ENCODE measurements around the gene FAM89B.

The FAM89B gene

GRCh38 chr11:65549096-65549495 lies 23.2 kb upstream of the FAM89B start:
- H4K5ac ChIP-seq (ENCODE audit: low read length), result no peak overlapping the region
- H3K23ac ChIP-seq (ENCODE audit: low read length), result no peak overlapping the region
- H3K9ac ChIP-seq (ENCODE audit: low read length), result no peak overlapping the region
- H3K4me3 ChIP-seq (ENCODE audit: low read length), result no peak overlapping the region
- no peaks in the 10 kb centered on the region for H3K79me2 ChIP-seq (ENCODE audit: control insufficient read depth, insufficient read depth, low read length)
- no peak overlapping the region for H3K27ac ChIP-seq (ENCODE audit: low read depth, low read length)
- peaks cover 3% of the 10 kb centered on the region for H3K27me3 ChIP-seq (ENCODE audit: insufficient read depth, low read length, poor library complexity)
- no peak overlapping the region for H4K8ac ChIP-seq (ENCODE audit: low read depth, low read length)
- H3K4me2 ChIP-seq (ENCODE audit: low read length), result no peak overlapping the region
- no peak overlapping the region for H3K4ac ChIP-seq (ENCODE audit: low read depth, low read length)
- H3K56ac ChIP-seq (ENCODE audit: low read length), result no peak overlapping the region
- no peaks in the 10 kb centered on the region for H3K4me1 ChIP-seq (ENCODE audit: control insufficient read depth, low read depth, low read length)
- no peak overlapping the region for H2BK120ac ChIP-seq (ENCODE audit: low read depth, low read length)
- no peaks in the 10 kb centered on the region for H3K79me1 ChIP-seq (ENCODE audit: low read length)
- no CpG with 5 or more reads among the region's 3 CpGs for WGBS (ENCODE audit: extremely low coverage, insufficient coverage, low lambda C conversion rate)
- H2BK15ac ChIP-seq (replicated peaks; ENCODE audit: low read depth), result no peak overlapping the region
- H2BK5ac ChIP-seq (ENCODE audit: low read length), result no peak overlapping the region
- H3K36me3 ChIP-seq (ENCODE audit: control insufficient read depth, insufficient read depth, low read length), result no peaks in the 10 kb centered on the region
- no peak overlapping the region for H3K18ac ChIP-seq (ENCODE audit: low read length)
- DNase-seq, result no peak
- H2AK5ac ChIP-seq (ENCODE audit: low read length), result no peak overlapping the region

- DNase-seq, result peak; percentile 49
- no peaks in the 10 kb centered on the region for H3K4me1 ChIP-seq (ENCODE audit: control insufficient read depth, low read depth, low read length)
- no peak overlapping the region for H3K23ac ChIP-seq (ENCODE audit: low read length)
- no peaks in the 10 kb centered on the region for H3K36me3 ChIP-seq (ENCODE audit: control insufficient read depth, insufficient read depth, low read length)
- H3K79me1 ChIP-seq (ENCODE audit: low read length), result no peaks in the 10 kb centered on the region
- no peak overlapping the region for H2BK5ac ChIP-seq (ENCODE audit: low read length)
- peaks cover 3% of the 10 kb centered on the region for H3K27me3 ChIP-seq (ENCODE audit: insufficient read depth, low read length, poor library complexity)
- no peak overlapping the region for H3K4me2 ChIP-seq (ENCODE audit: low read length)
- no peak overlapping the region for H3K9ac ChIP-seq (ENCODE audit: low read length)
- no peak overlapping the region for H4K5ac ChIP-seq (ENCODE audit: low read length)
- no peak overlapping the region for H3K4ac ChIP-seq (ENCODE audit: low read depth, low read length)
- H3K27ac ChIP-seq (ENCODE audit: low read depth, low read length), result no peak overlapping the region
- no peak overlapping the region for H3K4me3 ChIP-seq (ENCODE audit: low read length)
- H2BK120ac ChIP-seq (ENCODE audit: low read depth, low read length), result no peak overlapping the region
- no peak overlapping the region for H4K8ac ChIP-seq (ENCODE audit: low read depth, low read length)
- no peak overlapping the region for H2AK5ac ChIP-seq (ENCODE audit: low read length)
- H3K56ac ChIP-seq (ENCODE audit: low read length), result no peak overlapping the region
- H3K79me2 ChIP-seq (ENCODE audit: control insufficient read depth, insufficient read depth, low read length), result no peaks in the 10 kb centered on the region
- no peak overlapping the region for H2BK15ac ChIP-seq (replicated peaks; ENCODE audit: low read depth)
- no CpG with 5 or more reads among the region's 17 CpGs for WGBS (ENCODE audit: extremely low coverage, insufficient coverage, low lambda C conversion rate)
- H3K18ac ChIP-seq (ENCODE audit: low read length), result no peak overlapping the region
Observed at GRCh38 chr11:65551572-65552387, 20.6 kb upstream of the FAM89B start.

GRCh38 chr11:65552388-65552951 lies 19.9 kb upstream of the FAM89B start:
- no peaks in the 10 kb centered on the region for H3K4me1 ChIP-seq (ENCODE audit: control insufficient read depth, low read depth, low read length)
- no peak overlapping the region for H2AK5ac ChIP-seq (ENCODE audit: low read length)
- H2BK120ac ChIP-seq (ENCODE audit: low read depth, low read length), result no peak overlapping the region
- no peak overlapping the region for H3K4me3 ChIP-seq (ENCODE audit: low read length)
- no peak overlapping the region for H2BK5ac ChIP-seq (ENCODE audit: low read length)
- no peak overlapping the region for H3K4ac ChIP-seq (ENCODE audit: low read depth, low read length)
- no peaks in the 10 kb centered on the region for H3K79me1 ChIP-seq (ENCODE audit: low read length)
- H3K79me2 ChIP-seq (ENCODE audit: control insufficient read depth, insufficient read depth, low read length), result no peaks in the 10 kb centered on the region
- no peak overlapping the region for H3K23ac ChIP-seq (ENCODE audit: low read length)
- no peak overlapping the region for H4K8ac ChIP-seq (ENCODE audit: low read depth, low read length)
- H3K27me3 ChIP-seq (ENCODE audit: insufficient read depth, low read length, poor library complexity), result peaks cover under 1% of the 10 kb centered on the region
- H3K4me2 ChIP-seq (ENCODE audit: low read length), result no peak overlapping the region
- H3K18ac ChIP-seq (ENCODE audit: low read length), result no peak overlapping the region
- no peak overlapping the region for H3K27ac ChIP-seq (ENCODE audit: low read depth, low read length)
- H2BK15ac ChIP-seq (replicated peaks; ENCODE audit: low read depth), result no peak overlapping the region
- no peaks in the 10 kb centered on the region for H3K36me3 ChIP-seq (ENCODE audit: control insufficient read depth, insufficient read depth, low read length)
- WGBS (ENCODE audit: extremely low coverage, insufficient coverage, low lambda C conversion rate), result no CpG with 5 or more reads among the region's 9 CpGs
- no peak overlapping the region for H3K9ac ChIP-seq (ENCODE audit: low read length)
- H3K56ac ChIP-seq (ENCODE audit: low read length), result no peak overlapping the region
- peak; percentile 57 for DNase-seq
- no peak overlapping the region for H4K5ac ChIP-seq (ENCODE audit: low read length)

- no peak overlapping the region for H2BK15ac ChIP-seq (replicated peaks; ENCODE audit: low read depth)
- no peaks in the 10 kb centered on the region for H3K27me3 ChIP-seq (ENCODE audit: insufficient read depth, low read length, poor library complexity)
- H3K27ac ChIP-seq (ENCODE audit: low read depth, low read length), result no peak overlapping the region
- peak overlapping the region; percentile 31 for H3K4me2 ChIP-seq (ENCODE audit: low read length)
- H3K4me1 ChIP-seq (ENCODE audit: control insufficient read depth, low read depth, low read length), result no peaks in the 10 kb centered on the region
- peak overlapping the region; percentile 53 for H3K9ac ChIP-seq (ENCODE audit: low read length)
- H3K4me3 ChIP-seq (ENCODE audit: low read length), result no peak overlapping the region
- no peak overlapping the region for H4K8ac ChIP-seq (ENCODE audit: low read depth, low read length)
- no peaks in the 10 kb centered on the region for H3K36me3 ChIP-seq (ENCODE audit: control insufficient read depth, insufficient read depth, low read length)
- peak overlapping the region; percentile 83 for H3K56ac ChIP-seq (ENCODE audit: low read length)
- H2BK5ac ChIP-seq (ENCODE audit: low read length), result no peak overlapping the region
- H3K79me2 ChIP-seq (ENCODE audit: control insufficient read depth, insufficient read depth, low read length), result no peaks in the 10 kb centered on the region
- H3K4ac ChIP-seq (ENCODE audit: low read depth, low read length), result peak overlapping the region; percentile 39
- H4K5ac ChIP-seq (ENCODE audit: low read length), result no peak overlapping the region
- no peaks in the 10 kb centered on the region for H3K79me1 ChIP-seq (ENCODE audit: low read length)
- no peak overlapping the region for H3K23ac ChIP-seq (ENCODE audit: low read length)
- peak overlapping the region; percentile 12 for H3K18ac ChIP-seq (ENCODE audit: low read length)
- peak; percentile 75 for DNase-seq
- no CpG with 5 or more reads among the region's 37 CpGs for WGBS (ENCODE audit: extremely low coverage, insufficient coverage, low lambda C conversion rate)
- no peak overlapping the region for H2AK5ac ChIP-seq (ENCODE audit: low read length)
- H2BK120ac ChIP-seq (ENCODE audit: low read depth, low read length), result no peak overlapping the region
Observed at GRCh38 chr11:65553301-65554001, 18.9 kb upstream of the FAM89B start.

GRCh38 chr11:65554057-65554818 lies 18.1 kb upstream of the FAM89B start:
- Histone ChIP-seq H2AK5ac (ENCODE audit: low read length) (no peak overlapping the region), H3K4me1 (ENCODE audit: control insufficient read depth, low read depth, low read length) (peaks cover 3% of the 10 kb centered on the region), H3K4me3 (ENCODE audit: low read length) (no peak overlapping the region), H3K27me3 (ENCODE audit: insufficient read depth, low read length, poor library complexity) (no peaks in the 10 kb centered on the region), H3K79me1 (ENCODE audit: low read length) (no peaks in the 10 kb centered on the region), H2BK120ac (ENCODE audit: low read depth, low read length) (no peak overlapping the region), H3K18ac (ENCODE audit: low read length) (peak overlapping the region; percentile 12), H4K8ac (ENCODE audit: low read depth, low read length) (no peak overlapping the region), H3K4ac (ENCODE audit: low read depth, low read length) (no peak overlapping the region), H2BK15ac (replicated peaks; ENCODE audit: low read depth) (no peak overlapping the region), H3K56ac (ENCODE audit: low read length) (peak overlapping the region; percentile 83), H3K79me2 (ENCODE audit: control insufficient read depth, insufficient read depth, low read length) (no peaks in the 10 kb centered on the region), H3K36me3 (ENCODE audit: control insufficient read depth, insufficient read depth, low read length) (no peaks in the 10 kb centered on the region), H3K4me2 (ENCODE audit: low read length) (peak overlapping the region; percentile 31), H3K9ac (ENCODE audit: low read length) (peak overlapping the region; percentile 53), H3K27ac (ENCODE audit: low read depth, low read length) (no peak overlapping the region), H4K5ac (ENCODE audit: low read length) (no peak overlapping the region), H2BK5ac (ENCODE audit: low read length) (no peak overlapping the region), H3K23ac (ENCODE audit: low read length) (no peak overlapping the region)
- no peak for DNase-seq
- no CpG with 5 or more reads among the region's 27 CpGs for WGBS (ENCODE audit: extremely low coverage, insufficient coverage, low lambda C conversion rate)
